SK-N-SH treated with all-trans-retinoic acid at 6 μM for 48 hours (cell line): ENCODE results near the gene COL6A1.

Experiments
- CSDC2 ChIP-seq: fragments of 250-450 bp; sonication (Bioruptor Pico); IDR thresholded peaks from 2 replicates; pipeline ENCODE4 v1.5.0; 2020; ENCODE audit warnings: mild to moderate bottlenecking, moderate library complexity
- ISL1 ChIP-seq: fragments of 250-450 bp; sonication (Bioruptor Pico); IDR thresholded peaks from 2 replicates; pipeline ENCODE4 v2.1.2; 2022; ENCODE audit warnings: mild to moderate bottlenecking, moderate library complexity
- PPARA ChIP-seq: fragments of 250-450 bp; sonication (Bioruptor Pico); IDR thresholded peaks from 2 replicates; pipeline ENCODE4 v1.5.0; 2020; ENCODE audit warnings: mild to moderate bottlenecking, borderline replicate concordance
- SNAI2 ChIP-seq: fragments of 250-450 bp; sonication (Bioruptor Pico); IDR thresholded peaks from 2 replicates; pipeline ENCODE4 v1.5.0; 2020; ENCODE audit warnings: mild to moderate bottlenecking, moderate library complexity
- TCF4 ChIP-seq: fragments of 250-450 bp; sonication (Bioruptor Pico); IDR thresholded peaks from 2 replicates; pipeline ENCODE4 v1.8.0; 2021; ENCODE audit warnings: mild to moderate bottlenecking, moderate library complexity, borderline replicate concordance
- ZC3H10 ChIP-seq: fragments of 250-450 bp; sonication (Bioruptor Pico); IDR thresholded peaks from 2 replicates; pipeline ENCODE4 v1.5.1; 2021; ENCODE audit warnings: mild to moderate bottlenecking, moderate library complexity
- ZFP30 ChIP-seq: fragments of 450-650 bp; formaldehyde crosslinking; IDR thresholded peaks from 2 replicates; pipeline ENCODE4 v1.5.0; 2022; ENCODE audit warnings: mild to moderate bottlenecking, moderate library complexity
- TF ChIP-seq, protein P1 (sequence below): fragments of 250-450 bp; sonication (Bioruptor Pico); IDR thresholded peaks from 2 replicates; pipeline ENCODE4 v1.5.0; 2020; ENCODE audit warnings: mild to moderate bottlenecking, moderate library complexity
- TF ChIP-seq, protein P2 (sequence below): fragments of 250-450 bp; sonication (Bioruptor Pico); IDR thresholded peaks from 2 replicates; pipeline ENCODE4 v1.8.0; 2020; ENCODE audit warnings: mild to moderate bottlenecking, moderate library complexity, borderline replicate concordance

DNA sequence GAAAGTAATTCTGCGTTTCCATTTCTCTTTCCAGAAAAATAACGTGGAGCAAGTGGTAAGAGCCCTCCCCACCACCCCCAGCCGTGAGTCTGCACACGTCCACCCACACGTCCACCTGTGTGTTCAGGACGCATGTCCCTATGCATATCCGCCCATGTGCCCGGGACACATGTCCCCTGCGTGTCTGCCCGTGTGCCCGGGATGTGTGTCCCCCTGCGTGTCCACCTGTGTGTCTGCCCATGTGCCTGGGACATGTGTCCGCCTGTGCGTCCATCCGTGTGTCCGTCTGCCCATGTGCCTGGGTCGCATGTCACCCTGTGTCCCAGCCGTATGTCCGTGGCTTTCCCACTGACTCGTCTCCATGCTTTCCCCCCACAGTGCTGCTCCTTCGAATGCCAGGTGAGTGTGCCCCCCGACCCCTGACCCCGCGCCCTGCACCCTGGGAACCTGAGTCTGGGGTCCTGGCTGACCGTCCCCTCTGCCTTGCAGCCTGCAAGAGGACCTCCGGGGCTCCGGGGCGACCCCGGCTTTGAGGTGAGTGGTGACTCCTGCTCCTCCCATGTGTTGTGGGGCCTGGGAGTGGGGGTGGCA lies 5.6 kb downstream of the COL6A1 start:
- no peak for TF ChIP-seq ZFP30
- no peak for TF ChIP-seq ISL1 (CRISPR knock-in tag)
- TF ChIP-seq ZC3H10 = no peak
- no peak for TF ChIP-seq SNAI2
- TF ChIP-seq TCF4 (CRISPR knock-in tag) = no peak
- no peak for TF ChIP-seq CSDC2 (CRISPR knock-in tag)
- TF ChIP-seq, protein P1, sequence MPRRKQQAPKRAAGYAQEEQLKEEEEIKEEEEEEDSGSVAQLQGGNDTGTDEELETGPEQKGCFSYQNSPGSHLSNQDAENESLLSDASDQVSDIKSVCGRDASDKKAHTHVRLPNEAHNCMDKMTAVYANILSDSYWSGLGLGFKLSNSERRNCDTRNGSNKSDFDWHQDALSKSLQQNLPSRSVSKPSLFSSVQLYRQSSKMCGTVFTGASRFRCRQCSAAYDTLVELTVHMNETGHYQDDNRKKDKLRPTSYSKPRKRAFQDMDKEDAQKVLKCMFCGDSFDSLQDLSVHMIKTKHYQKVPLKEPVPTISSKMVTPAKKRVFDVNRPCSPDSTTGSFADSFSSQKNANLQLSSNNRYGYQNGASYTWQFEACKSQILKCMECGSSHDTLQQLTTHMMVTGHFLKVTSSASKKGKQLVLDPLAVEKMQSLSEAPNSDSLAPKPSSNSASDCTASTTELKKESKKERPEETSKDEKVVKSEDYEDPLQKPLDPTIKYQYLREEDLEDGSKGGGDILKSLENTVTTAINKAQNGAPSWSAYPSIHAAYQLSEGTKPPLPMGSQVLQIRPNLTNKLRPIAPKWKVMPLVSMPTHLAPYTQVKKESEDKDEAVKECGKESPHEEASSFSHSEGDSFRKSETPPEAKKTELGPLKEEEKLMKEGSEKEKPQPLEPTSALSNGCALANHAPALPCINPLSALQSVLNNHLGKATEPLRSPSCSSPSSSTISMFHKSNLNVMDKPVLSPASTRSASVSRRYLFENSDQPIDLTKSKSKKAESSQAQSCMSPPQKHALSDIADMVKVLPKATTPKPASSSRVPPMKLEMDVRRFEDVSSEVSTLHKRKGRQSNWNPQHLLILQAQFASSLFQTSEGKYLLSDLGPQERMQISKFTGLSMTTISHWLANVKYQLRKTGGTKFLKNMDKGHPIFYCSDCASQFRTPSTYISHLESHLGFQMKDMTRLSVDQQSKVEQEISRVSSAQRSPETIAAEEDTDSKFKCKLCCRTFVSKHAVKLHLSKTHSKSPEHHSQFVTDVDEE (CRISPR knock-in tag) = no peak
- no peak for TF ChIP-seq PPARA (CRISPR knock-in tag)
- TF ChIP-seq, protein P2, sequence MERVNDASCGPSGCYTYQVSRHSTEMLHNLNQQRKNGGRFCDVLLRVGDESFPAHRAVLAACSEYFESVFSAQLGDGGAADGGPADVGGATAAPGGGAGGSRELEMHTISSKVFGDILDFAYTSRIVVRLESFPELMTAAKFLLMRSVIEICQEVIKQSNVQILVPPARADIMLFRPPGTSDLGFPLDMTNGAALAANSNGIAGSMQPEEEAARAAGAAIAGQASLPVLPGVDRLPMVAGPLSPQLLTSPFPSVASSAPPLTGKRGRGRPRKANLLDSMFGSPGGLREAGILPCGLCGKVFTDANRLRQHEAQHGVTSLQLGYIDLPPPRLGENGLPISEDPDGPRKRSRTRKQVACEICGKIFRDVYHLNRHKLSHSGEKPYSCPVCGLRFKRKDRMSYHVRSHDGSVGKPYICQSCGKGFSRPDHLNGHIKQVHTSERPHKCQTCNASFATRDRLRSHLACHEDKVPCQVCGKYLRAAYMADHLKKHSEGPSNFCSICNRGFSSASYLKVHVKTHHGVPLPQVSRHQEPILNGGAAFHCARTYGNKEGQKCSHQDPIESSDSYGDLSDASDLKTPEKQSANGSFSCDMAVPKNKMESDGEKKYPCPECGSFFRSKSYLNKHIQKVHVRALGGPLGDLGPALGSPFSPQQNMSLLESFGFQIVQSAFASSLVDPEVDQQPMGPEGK = no peak
